ENCODE measurements around the gene ARHGAP26. TPM values are rescaled to one million over a fixed set of nuclear protein-coding genes. Genes with fewer than 3 reads are reported as not detected.

Gene ARHGAP26
- total and polyA plus RNA-seq, 2 donors (not counting 3 experiments of a cell fraction or from before 2014, with no cell fraction given): 3.1 to 16.2 TPM

DNA sequence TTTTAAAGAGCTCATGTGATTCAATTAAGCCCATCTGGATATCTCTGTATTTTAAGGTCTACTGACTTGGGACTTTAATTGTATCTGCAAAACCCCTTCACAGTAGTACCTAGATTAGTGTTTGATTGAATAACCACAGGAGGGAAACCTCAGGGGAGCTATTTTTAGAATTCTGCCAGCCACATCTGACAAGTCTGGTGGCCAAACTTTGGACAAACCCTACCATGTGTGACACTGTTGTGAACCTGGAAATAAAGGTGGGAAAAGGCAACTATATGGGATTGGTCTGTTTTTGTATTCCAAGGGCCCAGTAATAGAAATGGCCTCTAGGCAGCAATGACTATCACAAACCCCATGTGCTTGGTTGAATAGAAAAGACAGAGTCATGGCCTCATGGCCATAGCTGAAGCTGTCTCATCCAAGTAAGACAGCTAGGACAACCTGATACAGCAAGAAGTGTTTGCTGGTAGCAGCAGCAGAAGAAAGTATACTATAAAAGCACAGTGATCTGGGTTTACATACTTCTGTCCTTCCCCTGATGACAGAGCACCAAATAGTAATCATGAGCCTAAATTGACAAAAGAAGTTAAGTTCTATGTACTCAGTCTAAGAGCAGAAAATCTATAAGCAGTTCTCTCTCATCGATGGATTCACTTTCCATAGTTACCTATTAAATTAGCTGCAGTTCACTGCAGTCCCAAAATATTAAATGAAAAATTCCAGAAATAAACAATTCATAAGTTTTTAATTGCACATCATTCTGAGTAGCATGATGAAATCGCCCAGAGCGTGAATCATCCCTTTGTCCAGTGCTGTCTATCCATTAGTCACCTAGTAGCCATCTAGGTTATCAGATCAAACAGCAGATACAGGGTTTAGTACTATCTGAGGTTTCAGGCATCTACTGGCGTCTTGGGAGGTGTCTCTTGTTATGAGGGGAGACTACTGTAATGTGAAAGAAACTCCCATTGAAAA, 189.8 kb downstream of the ARHGAP26 start:
- no peak overlapping the region for H3K9ac ChIP-seq (replicated peaks; ENCODE audit: extremely low read depth, insufficient read depth, low read length)
- no peaks in the 10 kb centered on the region for H3K27me3 ChIP-seq (ENCODE audit: control insufficient read depth in 2 of 2, insufficient read depth in 2 of 2, low read length in 2 of 2)
- BruUV-seq (replicated peaks): no TSS peak
- no peak overlapping the region for H3K4me2 ChIP-seq (ENCODE audit: insufficient read depth, low read length)
- H3K9me1 ChIP-seq (replicated peaks; ENCODE audit: control insufficient read depth, extremely low read depth, insufficient read depth, low read length): no peaks in the 10 kb centered on the region
- CTCF ChIA-PET: interaction anchor here (1.0 to 3.0 kb wide), 8 partner anchors 14 to 1183 kb away, joined by 3 to 15 read pairs (median 4); no protein-coding TSS in a partner anchor
- no peaks in the 10 kb centered on the region for H4K20me1 ChIP-seq (replicated peaks; ENCODE audit: control insufficient read depth, extremely low read depth, insufficient read depth, low read length)
- POLR2A ChIA-PET: no interaction called here
- no peaks in the 10 kb centered on the region for H3K79me2 ChIP-seq (ENCODE audit: control insufficient read depth, insufficient read depth, low read length)
- intact Hi-C loops (cut with micrococcal nuclease): no loop called here
- TF ChIP-seq JUN (IDR thresholded peaks at IDR 0.05; ENCODE audit: borderline replicate concordance, insufficient read depth, insufficient read length, low read depth) (peak; percentile 41), FOS (IDR thresholded peaks at IDR 0.05; ENCODE audit: borderline replicate concordance, insufficient read depth, low read length) (peak; percentile 72), GATA2 (IDR thresholded peaks at IDR 0.05; ENCODE audit: insufficient read depth, insufficient read length, low read depth, low read length) (peak; percentile 89), POLR2AphosphoS5 (IDR thresholded peaks at IDR 0.05; ENCODE audit: insufficient read depth, low read depth, low read length) (no peak), MYC (IDR thresholded peaks at IDR 0.05; ENCODE audit: low read depth, low read length) (no peak), POLR2A (IDR thresholded peaks at IDR 0.05; ENCODE audit: low read depth, low read length) (no peak), EZH2 (IDR thresholded peaks at IDR 0.05; ENCODE audit: borderline replicate concordance, low read depth, low read length, severe bottlenecking) (no peak)
- TF ChIP-seq, protein P1, sequence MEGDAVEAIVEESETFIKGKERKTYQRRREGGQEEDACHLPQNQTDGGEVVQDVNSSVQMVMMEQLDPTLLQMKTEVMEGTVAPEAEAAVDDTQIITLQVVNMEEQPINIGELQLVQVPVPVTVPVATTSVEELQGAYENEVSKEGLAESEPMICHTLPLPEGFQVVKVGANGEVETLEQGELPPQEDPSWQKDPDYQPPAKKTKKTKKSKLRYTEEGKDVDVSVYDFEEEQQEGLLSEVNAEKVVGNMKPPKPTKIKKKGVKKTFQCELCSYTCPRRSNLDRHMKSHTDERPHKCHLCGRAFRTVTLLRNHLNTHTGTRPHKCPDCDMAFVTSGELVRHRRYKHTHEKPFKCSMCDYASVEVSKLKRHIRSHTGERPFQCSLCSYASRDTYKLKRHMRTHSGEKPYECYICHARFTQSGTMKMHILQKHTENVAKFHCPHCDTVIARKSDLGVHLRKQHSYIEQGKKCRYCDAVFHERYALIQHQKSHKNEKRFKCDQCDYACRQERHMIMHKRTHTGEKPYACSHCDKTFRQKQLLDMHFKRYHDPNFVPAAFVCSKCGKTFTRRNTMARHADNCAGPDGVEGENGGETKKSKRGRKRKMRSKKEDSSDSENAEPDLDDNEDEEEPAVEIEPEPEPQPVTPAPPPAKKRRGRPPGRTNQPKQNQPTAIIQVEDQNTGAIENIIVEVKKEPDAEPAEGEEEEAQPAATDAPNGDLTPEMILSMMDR (IDR thresholded peaks at IDR 0.05; ENCODE audit: extremely low read depth in 1 of 2, insufficient read depth in 1 of 2, low read depth in 1 of 2, low read length in 2 of 2): no peak
- TF ChIP-seq, protein P2, sequence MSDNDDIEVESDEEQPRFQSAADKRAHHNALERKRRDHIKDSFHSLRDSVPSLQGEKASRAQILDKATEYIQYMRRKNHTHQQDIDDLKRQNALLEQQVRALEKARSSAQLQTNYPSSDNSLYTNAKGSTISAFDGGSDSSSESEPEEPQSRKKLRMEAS (IDR thresholded peaks at IDR 0.05; ENCODE audit: insufficient read depth, insufficient read length): no peak
- peak; percentile 36 for DNase-seq (ENCODE audit: low read depth, low spot score)
- no peaks in the 10 kb centered on the region for H3K36me3 ChIP-seq (ENCODE audit: control insufficient read depth in 2 of 2, extremely low read depth in 1 of 2, insufficient read depth in 2 of 2, low read length in 2 of 2)
- no peak overlapping the region for H3K27ac ChIP-seq (ENCODE audit: insufficient read depth, low read depth, low read length)
- peaks cover 2% of the 10 kb centered on the region for H3K4me1 ChIP-seq (ENCODE audit: control insufficient read depth, extremely low read depth, insufficient read depth, low read length)
- no peak overlapping the region for H2AFZ ChIP-seq (ENCODE audit: low read depth, low read length)
- H3K9me3 ChIP-seq (replicated peaks; ENCODE audit: control insufficient read depth, insufficient read depth, low read length): no peaks in the 10 kb centered on the region
- dilution Hi-C loops (cut with MboI; ENCODE audit: extremely low pct_ligation_motif_present, low sequenced_read_pairs): no loop called here
- no peak overlapping the region for H3K4me3 ChIP-seq (replicated peaks in 1 of 3; ENCODE audit: insufficient read depth in 1 of 3, low read depth in 1 of 3, low read length in 3 of 3)
- FAIRE-seq: peak; percentile 49
